Measurements from ENCODE around the gene CLEC2D.

GRCh38 chr12:9731393-9731792 is 61.9 kb downstream of the CLEC2D start:
- TF ChIP-seq ZBTB40 (IDR thresholded peaks at IDR 0.05; ENCODE audit: borderline replicate concordance) (no peak), STAT1 (conservative IDR thresholded peaks at IDR 0.05) (no peak)

All from GM12878 (cell line).